NCI-H524 (cell line): ENCODE data around the gene RPTOR.
A peak's percentile ranks its signal among the peaks of the same experiment; 100 is the strongest.
"Not testable (repeated sequence)": the region's sequence is repeated elsewhere in the genome, so short reads cannot be mapped to it uniquely, and the experiment has no call there.

Source experiments
- DNase-seq, 2 experiments: peaks; one replicate each; lab custom pipeline; 2025; lab: John Stamatoyannopoulos, UW

Gene RPTOR

GRCh38 chr17:80555266-80555665, 10.6 kb downstream of the RPTOR start:
- DNase-seq = no peak

GRCh38 chr17:80558046-80558445, 13.4 kb downstream of the RPTOR start:
- DNase-seq = no peak

- no peak for DNase-seq
Measured at GRCh38 chr17:80559825-80560251, 15.2 kb downstream of the RPTOR start.

GRCh38 chr17:80561541-80562114, 17.0 kb downstream of the RPTOR start:
- DNase-seq = no peak

- DNase-seq = no peak
Measured at GRCh38 chr17:80564545-80564944, 19.9 kb downstream of the RPTOR start.

- no peak for DNase-seq
Measured at GRCh38 chr17:80565343-80566053, 20.9 kb downstream of the RPTOR start.

GRCh38 chr17:80566054-80566400, 21.4 kb downstream of the RPTOR start:
- peak in 1 of 2 experiments; percentile 59 for DNase-seq

- no peak for DNase-seq
Measured at GRCh38 chr17:80568246-80568645, 23.6 kb downstream of the RPTOR start.

GRCh38 chr17:80569924-80570323, 25.3 kb downstream of the RPTOR start:
- DNase-seq = no peak

GRCh38 chr17:80573701-80574100, 29.1 kb downstream of the RPTOR start:
- no peak for DNase-seq

- no peak for DNase-seq
Measured at GRCh38 chr17:80574496-80574895, 29.9 kb downstream of the RPTOR start.

GRCh38 chr17:80575057-80575875, 30.6 kb downstream of the RPTOR start:
- DNase-seq = peak; percentile 88 to 96

- no peak for DNase-seq
Measured at GRCh38 chr17:80577876-80578570, 33.4 kb downstream of the RPTOR start.

- DNase-seq = not testable (repeated sequence)
Measured at GRCh38 chr17:80578668-80579388, 34.2 kb downstream of the RPTOR start.

GRCh38 chr17:80582165-80582564, 37.5 kb downstream of the RPTOR start:
- no peak for DNase-seq

GRCh38 chr17:80584176-80584905, 39.7 kb downstream of the RPTOR start:
- DNase-seq = no peak

- peak; percentile 47 to 86 for DNase-seq
Measured at GRCh38 chr17:80585890-80586845, 41.5 kb downstream of the RPTOR start.

GRCh38 chr17:80586846-80587228, 42.2 kb downstream of the RPTOR start:
- DNase-seq = no peak

GRCh38 chr17:80588702-80589383, 44.2 kb downstream of the RPTOR start:
- DNase-seq = no peak
